Peyer's patch (tissue), 4 donors: ENCODE measurements around the gene DMD.

Experiments
- CTCF ChIP-seq, 6 experiments: fragments of 450-650 bp in 4 of 6; fragments of 200-600 bp in 2 of 6; sonication (generic) in 1 of 6; IDR thresholded peaks; one replicate each; pipeline ENCODE4 v1.5.1; 2017 to 2019; ENCODE audit warnings: antibody characterized with exemption in 6 of 6, mild to moderate bottlenecking in 3 of 6, moderate library complexity in 1 of 6
- POLR2A ChIP-seq, 2 donors: fragments of 450-650 bp; IDR thresholded peaks; one replicate each; pipeline ENCODE4 v1.5.1; 2017; ENCODE audit warnings: antibody characterized with exemption in 2 of 2, mild to moderate bottlenecking in 2 of 2, moderate library complexity in 2 of 2

GRCh38 chrX:33160273-33160672, 51.1 kb downstream of the DMD start:
- TF ChIP-seq CTCF (IDR thresholded peaks at IDR 0.05): no peak
- no peak for TF ChIP-seq POLR2A (IDR thresholded peaks at IDR 0.05)
